Caco-2 (cell line): Measurements from ENCODE around the gene SKIC8. TPM values are rescaled to one million over a fixed set of nuclear protein-coding genes. Genes with fewer than 3 reads are reported as not detected.

Experiments
- BruUV-seq: library from RNA; stranded (reverse); fragments of 400-500 nt; replicated peaks from 2 replicates; lab custom pipeline; 2021; lab: Mats Ljungman, UMichigan
- CTCF ChIA-PET: fragments of 300-600 bp; sonication (Branson Sonifier 250); formaldehyde crosslinking; loops from one replicate; lab custom pipeline; 2022; ENCODE audit warnings: antibody characterized with exemption; lab: Charles Lee
- POLR2A ChIA-PET: fragments of 300-600 bp; sonication (Branson Sonifier 250); formaldehyde crosslinking; loops from one replicate; lab custom pipeline; 2022; ENCODE audit warnings: antibody characterized with exemption; lab: Charles Lee
- DNase-seq, 2 experiments: peaks; one replicate each; pipeline versions ENCODE4 v3.0.0 to v3.0.0-alpha.2; 2020 to 2022
- H3K27me3 ChIP-seq: replicated peaks from 2 replicates; pipeline ENCODE4 v1.6.0; 2011; ENCODE audit warnings: low read length; ENCODE audit not compliant: control insufficient read depth, insufficient read depth
- H3K36me3 ChIP-seq: 2 replicates; pipeline ENCODE4 v1.5.1; 2011; ENCODE audit warnings: low read length; ENCODE audit not compliant: control insufficient read depth, insufficient read depth
- H3K4me1 ChIP-seq: fragments of 250-450 bp; sonication (Bioruptor Pico); 2 replicates; pipeline ENCODE4 v1.5.1; 2020; ENCODE audit warnings: mild to moderate bottlenecking
- H3K4me3 ChIP-seq: 2 replicates; pipeline ENCODE4 v1.5.1; 2011; ENCODE audit warnings: low read depth, mild to moderate bottlenecking, control low read depth, low read length
- H3K9me3 ChIP-seq: fragments of 250-450 bp; sonication (Bioruptor Pico); 2 replicates; pipeline ENCODE4 v1.5.1; 2020; ENCODE audit warnings: mild to moderate bottlenecking, moderate library complexity
- H3K27ac Mint-ChIP-seq: one replicate; pipeline ENCODE4 v1.8.0; 2022; ENCODE audit warnings: mixed read lengths; ENCODE audit not compliant: unreplicated experiment
- H3K27me3 Mint-ChIP-seq: one replicate; pipeline ENCODE4 v1.8.0; 2022; ENCODE audit warnings: mixed read lengths; ENCODE audit not compliant: insufficient read depth, unreplicated experiment
- H3K36me3 Mint-ChIP-seq: one replicate; pipeline ENCODE4 v1.8.0; 2022; ENCODE audit warnings: mild to moderate bottlenecking, mixed read lengths; ENCODE audit not compliant: insufficient read depth, unreplicated experiment
- H3K4me1 Mint-ChIP-seq: one replicate; pipeline ENCODE4 v1.8.0; 2022; ENCODE audit warnings: low read depth, mixed read lengths; ENCODE audit not compliant: unreplicated experiment
- H3K4me3 Mint-ChIP-seq: one replicate; pipeline ENCODE4 v1.8.0; 2022; ENCODE audit warnings: mild to moderate bottlenecking, moderate library complexity, mixed read lengths; ENCODE audit not compliant: unreplicated experiment
- H3K9me3 Mint-ChIP-seq: one replicate; pipeline ENCODE4 v1.8.0; 2022; ENCODE audit warnings: mixed read lengths; ENCODE audit not compliant: unreplicated experiment
- CTCF ChIP-seq, 2 experiments: fragments of 200-600 bp in 1 of 2; IDR thresholded peaks; 1 replicate in 1 of 2; 2 replicates in 1 of 2; pipeline versions ENCODE4 v1.5.1 to v1.8.0; 2011 to 2022; ENCODE audit warnings: antibody characterized with exemption in 1 of 2, control low read depth in 1 of 2, inconsistent platforms in 1 of 2, low read depth in 1 of 2, low read length in 1 of 2, mild to moderate bottlenecking in 1 of 2, moderate library complexity in 1 of 2; ENCODE audit not compliant: insufficient read depth in 1 of 2, severe bottlenecking in 1 of 2, unreplicated experiment in 1 of 2
- intact Hi-C: fragments of 100-400 bp; cut with micrococcal nuclease; formaldehyde crosslinking; loops from one replicate; pipeline ENCODE4 v1.10.0; 2022; ENCODE audit not compliant: unreplicated experiment
- total RNA-seq: library from RNA; stranded (reverse); gene quantifications from 2 replicates; pipeline ENCODE4 v1.2.3, GENCODE V29; 2022

The SKIC8 gene
- total RNA-seq, 1 experiment from 2014 or later: 45.7 TPM

GRCh38 chr15:78321041-78321570, 21.7 kb upstream of the SKIC8 start:
- H3K9me3 Mint-ChIP-seq: no peaks in the 10 kb centered on the region
- no peak overlapping the region for H3K27ac Mint-ChIP-seq
- peaks cover 8% of the 10 kb centered on the region for H3K4me1 Mint-ChIP-seq
- no peak for TF ChIP-seq CTCF (IDR thresholded peaks at IDR 0.05; ENCODE audit: insufficient read depth in 1 of 2, low read depth in 1 of 2, low read length in 1 of 2, severe bottlenecking in 1 of 2, unreplicated experiment in 1 of 2)
- H3K27me3 ChIP-seq: no peaks in the 10 kb centered on the region
- H3K9me3 ChIP-seq: no peaks in the 10 kb centered on the region
- ChIA-PET POLR2A (no interaction called here), CTCF (no interaction called here)
- no peak overlapping the region for H3K4me3 Mint-ChIP-seq
- H3K36me3 Mint-ChIP-seq: no peaks in the 10 kb centered on the region
- no TSS peak for BruUV-seq
- H3K36me3 ChIP-seq: no peaks in the 10 kb centered on the region
- H3K4me3 ChIP-seq: no peak overlapping the region
- intact Hi-C loops: no loop called here
- peaks cover 11% of the 10 kb centered on the region for H3K4me1 ChIP-seq
- no peaks in the 10 kb centered on the region for H3K27me3 Mint-ChIP-seq
- no peak for DNase-seq

- no peaks in the 10 kb centered on the region for H3K9me3 ChIP-seq
- H3K4me3 ChIP-seq: no peak overlapping the region
- BruUV-seq: no TSS peak
- ChIA-PET POLR2A (no interaction called here), CTCF (no interaction called here)
- no peaks in the 10 kb centered on the region for H3K36me3 Mint-ChIP-seq
- no peak for TF ChIP-seq CTCF (IDR thresholded peaks at IDR 0.05; ENCODE audit: insufficient read depth in 1 of 2, low read depth in 1 of 2, low read length in 1 of 2, severe bottlenecking in 1 of 2, unreplicated experiment in 1 of 2)
- H3K36me3 ChIP-seq: no peaks in the 10 kb centered on the region
- peaks cover 5% of the 10 kb centered on the region; the same call in 1 of the 2 replicates for H3K4me1 ChIP-seq
- intact Hi-C loops: no loop called here
- H3K4me3 Mint-ChIP-seq: no peak overlapping the region
- no peaks in the 10 kb centered on the region for H3K9me3 Mint-ChIP-seq
- H3K27me3 Mint-ChIP-seq: no peaks in the 10 kb centered on the region
- no peak overlapping the region for H3K27ac Mint-ChIP-seq
- no peaks in the 10 kb centered on the region for H3K27me3 ChIP-seq
- peaks cover 5% of the 10 kb centered on the region for H3K4me1 Mint-ChIP-seq
- DNase-seq: no peak
Measured at GRCh38 chr15:78320183-78320582, 20.8 kb upstream of the SKIC8 start.

GRCh38 chr15:78319588-78319987, 20.2 kb upstream of the SKIC8 start:
- no peaks in the 10 kb centered on the region for H3K9me3 ChIP-seq
- CTCF ChIA-PET: no interaction called here
- no peak overlapping the region for H3K4me3 ChIP-seq
- H3K4me1 ChIP-seq: no peaks in the 10 kb centered on the region
- BruUV-seq: no TSS peak
- intact Hi-C loops: no loop called here
- TF ChIP-seq CTCF (IDR thresholded peaks at IDR 0.05; ENCODE audit: insufficient read depth in 1 of 2, low read depth in 1 of 2, low read length in 1 of 2, severe bottlenecking in 1 of 2, unreplicated experiment in 1 of 2): no peak
- DNase-seq: no peak
- no peaks in the 10 kb centered on the region for H3K27me3 ChIP-seq
- Mint-ChIP-seq H3K9me3 (no peaks in the 10 kb centered on the region), H3K36me3 (no peaks in the 10 kb centered on the region), H3K27me3 (no peaks in the 10 kb centered on the region), H3K4me1 (no peaks in the 10 kb centered on the region), H3K27ac (no peak overlapping the region), H3K4me3 (no peak overlapping the region)
- POLR2A ChIA-PET: no interaction called here
- H3K36me3 ChIP-seq: no peaks in the 10 kb centered on the region
